ENCODE results near the gene MIPOL1.

DNA sequence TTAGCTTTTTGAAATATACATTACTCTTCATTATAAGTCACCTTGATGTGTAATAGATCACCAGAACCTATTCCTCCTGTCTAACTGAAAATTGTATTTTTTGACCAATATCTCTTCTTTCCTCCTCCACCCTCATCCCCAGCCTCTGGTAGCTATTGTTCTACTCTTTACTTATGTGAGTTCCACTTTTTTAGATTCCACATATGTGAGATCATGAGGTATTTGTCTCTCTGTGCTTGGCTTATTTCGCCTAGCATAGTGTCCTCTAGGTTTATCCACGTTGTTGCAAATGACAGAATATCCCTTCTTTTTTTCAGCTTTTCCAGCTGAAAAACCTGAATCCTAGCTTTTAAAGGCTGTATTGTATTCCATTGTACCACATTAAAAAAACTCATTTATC, 82.1 kb downstream of the MIPOL1 start:
- TF ChIP-seq POLR2A (IDR thresholded peaks at IDR 0.05; ENCODE audit: extremely low read depth, insufficient read length) (no peak), CTCF (IDR thresholded peaks at IDR 0.05; ENCODE audit: low read depth, low read length) (no peak)
